ENCODE measurements around the gene TMEM86B.
A peak's percentile ranks its signal among the peaks of the same experiment; 100 is the strongest.

- TF ChIP-seq CTCF (IDR thresholded peaks at IDR 0.05) (peak in 2 of 6 experiments; percentile 17 to 42), POLR2A (IDR thresholded peaks at IDR 0.05) (peak in 3 of 4 donors; percentile 83 to 97 (median 94))
Observed at GRCh38 chr19:55258828-55259539, 30.4 kb upstream of the TMEM86B start, which contains the start of gene PPP6R1.
